Gastroesophageal sphincter (tissue), 3 donors: ENCODE data around the gene GSTA4.

Experiments used
- EP300 ChIP-seq: sonication (generic); formaldehyde crosslinking; IDR thresholded peaks from one replicate; pipeline ENCODE4 v1.6.1; 2017; ENCODE audit warnings: antibody characterized with exemption, mild to moderate bottlenecking
- POLR2A ChIP-seq, 2 donors: fragments of 450-650 bp; IDR thresholded peaks; one replicate each; pipeline ENCODE4 v1.6.1; 2017; ENCODE audit warnings: antibody characterized with exemption in 2 of 2, mild to moderate bottlenecking in 2 of 2, moderate library complexity in 1 of 2
- POLR2AphosphoS5 ChIP-seq: sonication (generic); formaldehyde crosslinking; IDR thresholded peaks from one replicate; pipeline ENCODE4 v1.6.1; 2017; ENCODE audit warnings: antibody characterized with exemption
- TF ChIP-seq, protein P1 (sequence below), 4 experiments: fragments of 200-600 bp in 2 of 4; fragments of 450-650 bp in 2 of 4; sonication (generic) in 1 of 4; IDR thresholded peaks; one replicate each; pipeline ENCODE4 v1.5.1; 2017 to 2019; ENCODE audit warnings: antibody characterized with exemption in 4 of 4, mild to moderate bottlenecking in 2 of 4, moderate library complexity in 2 of 4

DNA sequence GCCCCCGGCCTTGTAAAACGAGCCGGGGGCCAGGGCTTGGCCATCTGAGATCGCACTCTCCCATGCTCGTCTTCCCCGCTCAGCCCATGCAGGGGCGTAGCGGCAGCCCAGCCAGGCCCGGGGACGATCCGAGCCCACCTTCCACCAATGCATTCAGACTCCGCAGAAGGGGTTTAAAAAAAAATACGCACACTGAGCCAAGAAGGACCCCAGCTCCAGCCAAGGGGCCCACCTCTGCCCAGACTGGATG lies 320 bp downstream of the GSTA4 start:
- TF ChIP-seq, protein P1, sequence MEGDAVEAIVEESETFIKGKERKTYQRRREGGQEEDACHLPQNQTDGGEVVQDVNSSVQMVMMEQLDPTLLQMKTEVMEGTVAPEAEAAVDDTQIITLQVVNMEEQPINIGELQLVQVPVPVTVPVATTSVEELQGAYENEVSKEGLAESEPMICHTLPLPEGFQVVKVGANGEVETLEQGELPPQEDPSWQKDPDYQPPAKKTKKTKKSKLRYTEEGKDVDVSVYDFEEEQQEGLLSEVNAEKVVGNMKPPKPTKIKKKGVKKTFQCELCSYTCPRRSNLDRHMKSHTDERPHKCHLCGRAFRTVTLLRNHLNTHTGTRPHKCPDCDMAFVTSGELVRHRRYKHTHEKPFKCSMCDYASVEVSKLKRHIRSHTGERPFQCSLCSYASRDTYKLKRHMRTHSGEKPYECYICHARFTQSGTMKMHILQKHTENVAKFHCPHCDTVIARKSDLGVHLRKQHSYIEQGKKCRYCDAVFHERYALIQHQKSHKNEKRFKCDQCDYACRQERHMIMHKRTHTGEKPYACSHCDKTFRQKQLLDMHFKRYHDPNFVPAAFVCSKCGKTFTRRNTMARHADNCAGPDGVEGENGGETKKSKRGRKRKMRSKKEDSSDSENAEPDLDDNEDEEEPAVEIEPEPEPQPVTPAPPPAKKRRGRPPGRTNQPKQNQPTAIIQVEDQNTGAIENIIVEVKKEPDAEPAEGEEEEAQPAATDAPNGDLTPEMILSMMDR (IDR thresholded peaks at IDR 0.05) = no peak
- no peak for TF ChIP-seq POLR2A (IDR thresholded peaks at IDR 0.05)
- TF ChIP-seq POLR2AphosphoS5 = no peak
- no peak for TF ChIP-seq EP300
